GM12892 (cell line): ENCODE results near the gene PRDM12.

ENCODE experiments used
- POLR2A ChIP-seq: IDR thresholded peaks from 2 replicates; pipeline ENCODE4 v1.6.1; 2011; ENCODE audit warnings: low read depth, low read length, control low read depth
- POLR2AphosphoS5 ChIP-seq: IDR thresholded peaks from 2 replicates; pipeline ENCODE4 v1.6.1; 2011; ENCODE audit warnings: low read depth, low read length, control low read depth

DNA sequence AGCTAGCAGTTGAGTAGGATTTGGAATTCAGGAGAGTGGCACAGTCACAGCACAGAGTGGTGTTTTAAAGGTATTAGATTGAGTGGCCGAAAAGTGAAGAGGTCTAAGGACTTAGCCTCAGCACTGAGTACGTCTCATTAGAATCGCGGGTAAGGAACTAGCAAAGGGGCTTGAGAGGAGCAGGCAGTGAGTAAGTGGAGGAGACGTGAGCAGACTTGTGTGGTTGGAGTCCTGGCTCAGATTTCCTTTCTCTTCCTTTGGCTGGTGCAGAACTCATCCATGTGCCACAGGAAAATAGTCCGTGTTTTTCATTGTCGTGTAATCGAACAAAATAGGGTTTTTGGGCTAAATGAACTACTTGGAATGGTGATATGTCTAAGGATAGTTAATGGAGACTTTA, 32.6 kb downstream of the PRDM12 start:
- TF ChIP-seq POLR2AphosphoS5, result no peak
- no peak for TF ChIP-seq POLR2A
